H1 (cell line): ENCODE results near the gene ANKRD13B. TPM values are rescaled to one million over a fixed set of nuclear protein-coding genes. Genes with fewer than 3 reads are reported as not detected.

ENCODE experiments used
- CTCF ChIA-PET: fragments of 300-600 bp; sonication (Branson Sonifier 250); formaldehyde crosslinking; loops from one replicate; lab custom pipeline; 2021; ENCODE audit not compliant: partially characterized antibody; lab: Charles Lee
- POLR2A ChIA-PET: fragments of 300-600 bp; sonication (Branson Sonifier 250); formaldehyde crosslinking; loops from one replicate; lab custom pipeline; 2021; ENCODE audit warnings: inconsistent platforms; ENCODE audit not compliant: partially characterized antibody; lab: Charles Lee
- DNase-seq, 2 experiments: peaks; one replicate each; pipeline versions ENCODE4 v3.0.0 to v3.0.0-alpha.2; 2010 to 2022; ENCODE audit warnings: low spot score in 2 of 2, low read depth in 1 of 2, mixed read lengths in 1 of 2
- FAIRE-seq: peaks from 2 replicates; lab custom pipeline; 2011; peaks lifted over from hg19 to GRCh38; lab: Jason Lieb, UNC
- H2AFZ ChIP-seq: 2 replicates; pipeline ENCODE4 v1.8.1; 2012; ENCODE audit warnings: low read length, inconsistent platforms
- H2AK5ac ChIP-seq: 2 replicates; pipeline ENCODE4 v1.6.1; 2013; ENCODE audit warnings: low read depth, low read length
- H2BK120ac ChIP-seq: replicated peaks from 2 replicates; pipeline ENCODE3; 2013; ENCODE audit warnings: low read depth, low read length, inconsistent platforms
- H2BK12ac ChIP-seq: 2 replicates; pipeline ENCODE4 v1.6.1; 2013; ENCODE audit warnings: low read depth, low read length
- H2BK15ac ChIP-seq: 2 replicates; pipeline ENCODE4 v1.6.1; 2013; ENCODE audit warnings: low read length
- H2BK20ac ChIP-seq: 2 replicates; pipeline ENCODE4 v1.6.1; 2013; ENCODE audit warnings: low read length
- H2BK5ac ChIP-seq: 2 replicates; pipeline ENCODE4 v1.6.1; 2013; ENCODE audit warnings: low read depth, low read length
- H3K14ac ChIP-seq: 2 replicates; pipeline ENCODE4 v1.6.1; 2013; ENCODE audit warnings: inconsistent platforms; ENCODE audit not compliant: insufficient read length
- H3K18ac ChIP-seq: 2 replicates; pipeline ENCODE4 v1.6.1; 2013; ENCODE audit warnings: low read length; ENCODE audit errors: extremely low read depth
- H3K23ac ChIP-seq: 2 replicates; pipeline ENCODE4 v1.6.1; 2013; ENCODE audit warnings: inconsistent platforms; ENCODE audit not compliant: insufficient read length
- H3K23me2 ChIP-seq: 2 replicates; pipeline ENCODE4 v1.6.1; 2013; ENCODE audit warnings: low read depth, low read length
- H3K27ac ChIP-seq: 2 replicates; pipeline ENCODE4 v1.6.1; 2011; ENCODE audit warnings: low read depth, low read length, inconsistent platforms
- H3K27me3 ChIP-seq, 4 experiments: replicated peaks in 1 of 4; 1 replicate in 1 of 4; 2 replicates in 3 of 4; pipeline versions ENCODE4 v1.6.1 to v1.8.1; 2011 to 2013; ENCODE audit warnings: low read length in 3 of 4, mild to moderate bottlenecking in 3 of 4, inconsistent platforms in 2 of 4, mixed read lengths in 2 of 4, moderate library complexity in 1 of 4; ENCODE audit not compliant: control insufficient read depth in 3 of 4, insufficient read depth in 3 of 4; ENCODE audit errors: extremely low read depth in 1 of 4
- H3K36me3 ChIP-seq, 4 experiments: 2 replicates each; pipeline versions ENCODE4 v1.6.1 to v1.8.1; 2011 to 2013; ENCODE audit warnings: mild to moderate bottlenecking in 4 of 4, low read length in 3 of 4, moderate library complexity in 2 of 4, control low read depth in 1 of 4, inconsistent platforms in 1 of 4; ENCODE audit not compliant: insufficient read depth in 4 of 4, control insufficient read depth in 2 of 4
- H3K4ac ChIP-seq: replicated peaks from 2 replicates; pipeline ENCODE3; 2013; ENCODE audit warnings: low read length, low read depth, mixed read lengths, inconsistent platforms; ENCODE audit not compliant: insufficient read length
- H3K4me1 ChIP-seq, 4 experiments: replicated peaks in 1 of 4; 1 replicate in 1 of 4; 2 replicates in 3 of 4; pipeline versions ENCODE4 v1.6.1 to v1.8.1; 2011 to 2013; ENCODE audit warnings: low read length in 3 of 4, inconsistent platforms in 2 of 4, mixed read lengths in 1 of 4; ENCODE audit not compliant: insufficient read depth in 4 of 4, control insufficient read depth in 3 of 4
- H3K4me2 ChIP-seq, 2 experiments: 2 replicates each; pipeline versions ENCODE4 v1.6.1 to v1.8.1; 2011 to 2013; ENCODE audit warnings: low read depth in 2 of 2, low read length in 2 of 2, control low read depth in 1 of 2, inconsistent platforms in 1 of 2, mild to moderate bottlenecking in 1 of 2; ENCODE audit not compliant: insufficient read depth in 1 of 2
- H3K4me3 ChIP-seq, 4 experiments: fragments of 200-600, 300-600 bp in 1 of 4; sonication (generic), shearing (Covaris generic), sonication (Bioruptor Twin) in 1 of 4; 2 replicates each; pipeline versions ENCODE4 v1.5.1 to v1.8.1; 2011 to 2016; ENCODE audit warnings: low read length in 4 of 4, low read depth in 3 of 4, control low read depth in 2 of 4, inconsistent platforms in 2 of 4, mild to moderate bottlenecking in 2 of 4, mixed read lengths in 1 of 4, moderate library complexity in 1 of 4; ENCODE audit not compliant: insufficient read depth in 2 of 4; ENCODE audit errors: extremely low read depth in 1 of 4
- H3K56ac ChIP-seq: replicated peaks from 2 replicates; pipeline ENCODE3; 2013; ENCODE audit warnings: low read depth, mild to moderate bottlenecking, mixed read lengths, low read length, inconsistent platforms; ENCODE audit not compliant: insufficient read length
- H3K79me1 ChIP-seq: 2 replicates; pipeline ENCODE4 v1.6.1; 2013; ENCODE audit warnings: low read depth, low read length, control low read depth
- H3K79me2 ChIP-seq, 2 experiments: 2 replicates each; pipeline versions ENCODE4 v1.6.1 to v1.8.1; 2012 to 2013; ENCODE audit warnings: low read length in 2 of 2, mild to moderate bottlenecking in 2 of 2, inconsistent platforms in 1 of 2; ENCODE audit not compliant: insufficient read depth in 2 of 2, control insufficient read depth in 1 of 2
- H3K9ac ChIP-seq, 4 experiments: replicated peaks in 1 of 4; 1 replicate in 1 of 4; 2 replicates in 3 of 4; pipeline versions ENCODE4 v1.6.1 to v1.8.1; 2011 to 2013; ENCODE audit warnings: low read depth in 3 of 4, low read length in 3 of 4, control low read depth in 2 of 4, mild to moderate bottlenecking in 2 of 4, moderate library complexity in 2 of 4, inconsistent platforms in 1 of 4; ENCODE audit errors: extremely low read depth in 1 of 4
- H3K9me3 ChIP-seq, 2 experiments: 2 replicates each; pipeline versions ENCODE4 v1.6.1 to v1.8.1; 2012 to 2013; ENCODE audit warnings: mild to moderate bottlenecking in 2 of 2, moderate library complexity in 2 of 2, control low read depth in 1 of 2, inconsistent platforms in 1 of 2, low read depth in 1 of 2, low read length in 1 of 2, mixed read lengths in 1 of 2; ENCODE audit not compliant: insufficient read depth in 2 of 2
- H4K20me1 ChIP-seq, 2 experiments: replicated peaks in 1 of 2; 2 replicates each; pipeline versions ENCODE3 to v1.8.1; 2011 to 2013; ENCODE audit warnings: inconsistent platforms in 2 of 2, low read length in 2 of 2, mild to moderate bottlenecking in 1 of 2; ENCODE audit not compliant: insufficient read depth in 2 of 2, control insufficient read depth in 1 of 2
- H4K5ac ChIP-seq: 2 replicates; pipeline ENCODE4 v1.6.1; 2013; ENCODE audit warnings: low read length, low read depth, mixed read lengths, inconsistent platforms; ENCODE audit not compliant: insufficient read length
- H4K8ac ChIP-seq: 2 replicates; pipeline ENCODE4 v1.8.0; 2013; ENCODE audit warnings: mild to moderate bottlenecking, moderate library complexity, low read length, inconsistent platforms; ENCODE audit not compliant: insufficient read depth; ENCODE audit errors: extremely low read depth
- H4K91ac ChIP-seq: replicated peaks from 2 replicates; pipeline ENCODE3; 2013; ENCODE audit warnings: low read length, mixed read lengths, inconsistent platforms; ENCODE audit not compliant: insufficient read length
- EP300 ChIP-seq, 2 experiments: IDR thresholded peaks; 1 replicate in 1 of 2; 2 replicates in 1 of 2; pipeline ENCODE4 v1.6.1; 2011 to 2012; ENCODE audit warnings: low read depth in 2 of 2, low read length in 2 of 2, mild to moderate bottlenecking in 2 of 2, borderline replicate concordance in 1 of 2, inconsistent platforms in 1 of 2, moderate library complexity in 1 of 2
- SP2 ChIP-seq: IDR thresholded peaks from 2 replicates; pipeline ENCODE4 v1.6.1; 2012; ENCODE audit warnings: mild to moderate bottlenecking, low read length, inconsistent platforms
- WGBS, 2 experiments: shearing (Covaris generic) in 1 of 2; methylation state at CpG; one replicate each; pipeline versions ENCODE4 v1.1.6 to v1.1.7; 2013 to 2015; ENCODE audit warnings: low lambda C conversion rate in 2 of 2, mixed read lengths in 2 of 2, inconsistent platforms in 1 of 2, low coverage in 1 of 2, missing lambda C conversion rate in 1 of 2; ENCODE audit not compliant: insufficient replicate concordance in 2 of 2, insufficient coverage in 1 of 2, insufficient read length in 1 of 2; ENCODE audit errors: extremely low coverage in 1 of 2, missing lambda C conversion rate in 1 of 2; 5-methylcytosine and 5-hydroxymethylcytosine counted together
- polyA plus RNA-seq, 7 experiments: library from polyadenylated mRNA; depleted of rRNA in 3 of 7; stranded (reverse) in 5 of 7; unstranded in 2 of 7; fragments of >200 nt in 5 of 7; fragments of 200-250 nt in 2 of 7; gene quantifications; 1 replicate in 5 of 7; 2 replicates in 1 of 7; 4 replicates in 1 of 7; pipeline versions ENCODE4 v1.2.1 to v1.2.3, GENCODE V29; 2011 to 2013; ENCODE audit warnings: missing spikeins in 2 of 7, mixed read lengths in 2 of 7
- total RNA-seq: library from RNA; stranded (reverse); fragmentation: NEBNext Ultra II Directional; extraction: Animal tissue kit (Norgen Biotek cat#: 25700); gene quantifications from 2 replicates; pipeline ENCODE4 v1.2.1, GENCODE V29; 2021

Gene ANKRD13B
- total and polyA plus RNA-seq, 2 of the 8 experiments (the other 6 are each of a cell fraction or from before 2014, with no cell fraction given): 16.4 to 48.5 TPM

GRCh38 chr17:29582772-29583171 is 10.2 kb upstream of the ANKRD13B start:
- Histone ChIP-seq H4K91ac (no peak overlapping the region), H3K79me2 (peaks cover 0 to 31% of the 10 kb centered on the region in 2 experiments; a peak in 2 of 4 replicates), H3K4me3 (no peak overlapping the region), H2BK120ac (no peak overlapping the region)
- TF ChIP-seq EP300 (IDR thresholded peaks at IDR 0.05; ENCODE audit: borderline replicate concordance in 1 of 2, low read depth in 2 of 2, low read length in 2 of 2) (no peak), SP2 (no peak)
- TF ChIP-seq, all 59 proteins: peak for 0
- Histone ChIP-seq H3K14ac (no peak overlapping the region), H2BK5ac (no peak overlapping the region), H3K27me3 (no peaks in the 10 kb centered on the region), H2BK20ac (no peak overlapping the region), H2AK5ac (no peak overlapping the region), H3K4me1 (peaks cover 7 to 17% (median 13%) of the 10 kb centered on the region in 4 experiments), H3K56ac (no peak overlapping the region), H3K23me2 (no peaks in the 10 kb centered on the region), H3K4me2 (no peak overlapping the region), H2AFZ (no peak overlapping the region), H4K5ac (no peak overlapping the region), H3K23ac (no peak overlapping the region), H3K9me3 (no peaks in the 10 kb centered on the region), H3K4ac (no peak overlapping the region), H4K20me1 (peaks cover 5 to 30% of the 10 kb centered on the region in 2 experiments), H3K36me3 (peaks cover 0 to 11% (median 6%) of the 10 kb centered on the region in 4 experiments; a peak in 3 of 8 replicates), H3K9ac (no peak overlapping the region), H3K27ac (no peak overlapping the region), H2BK15ac (no peak overlapping the region), H3K18ac (no peak overlapping the region), H4K8ac (no peak overlapping the region), H3K79me1 (peaks cover 16% of the 10 kb centered on the region), H2BK12ac (no peak overlapping the region)
- POLR2A ChIA-PET: interaction anchor here (1.6 to 5.1 kb wide), 2 partner anchors 9 kb away, joined by 3 to 19 read pairs; partner anchors contain the start of gene ANKRD13B
- DNase-seq (no peak), FAIRE-seq (no peak)
- WGBS, 2 experiments: 90% methylated on average over 13 of the region's 13 CpGs; no CpG with 5 or more reads in 1 of the 2 experiments
- CTCF ChIA-PET: interaction anchor here (2.3 to 15.3 kb wide), 5 partner anchors 10 to 37 kb away, joined by 4 to 193 read pairs (median 85); partner anchors contain the start of genes ABHD15, ANKRD13B, CORO6 and TP53I13
